Liver (tissue), 9 donors: ENCODE results near the gene AHRR. TPM values are rescaled to one million over a fixed set of nuclear protein-coding genes. Genes with fewer than 3 reads are reported as not detected.
A peak's percentile ranks its signal among the peaks of the same experiment; 100 is the strongest.

Experiments used
- DNase-seq: peaks from one replicate; pipeline ENCODE4 v3.0.0-alpha.2; 2017; ENCODE audit warnings: low spot score
- H3K27ac ChIP-seq, 2 donors: one replicate each; pipeline ENCODE4 v1.7.0; 2013; ENCODE audit warnings: inconsistent platforms in 2 of 2, low read length in 2 of 2, control low read depth in 1 of 2, low read depth in 1 of 2, mild to moderate bottlenecking in 1 of 2
- H3K27me3 ChIP-seq, 4 donors: one replicate each; pipeline versions ENCODE4 v1.6.1 to v1.7.0; 2013; ENCODE audit warnings: low read length in 3 of 4, inconsistent platforms in 1 of 4, mild to moderate bottlenecking in 1 of 4, moderate library complexity in 1 of 4; ENCODE audit not compliant: control insufficient read depth in 4 of 4, insufficient read depth in 4 of 4
- H3K36me3 ChIP-seq, 4 donors: one replicate each; pipeline versions ENCODE4 v1.6.1 to v1.7.0; 2013; ENCODE audit warnings: low read length in 3 of 4, mild to moderate bottlenecking in 3 of 4, low read depth in 1 of 4, moderate library complexity in 1 of 4; ENCODE audit not compliant: control insufficient read depth in 4 of 4, insufficient read depth in 3 of 4
- H3K4me1 ChIP-seq, 4 donors: one replicate each; pipeline versions ENCODE4 v1.6.1 to v1.7.0; 2013; ENCODE audit warnings: low read length in 3 of 4, mild to moderate bottlenecking in 3 of 4, moderate library complexity in 1 of 4; ENCODE audit not compliant: control insufficient read depth in 4 of 4, insufficient read depth in 4 of 4
- H3K4me3 ChIP-seq, 3 donors: one replicate each; pipeline versions ENCODE4 v1.6.1 to v1.7.0; 2013; ENCODE audit warnings: low read length in 3 of 3, control low read depth in 1 of 3, low read depth in 1 of 3, mild to moderate bottlenecking in 1 of 3
- H3K9ac ChIP-seq, 2 donors: one replicate each; pipeline ENCODE4 v1.7.0; 2013; ENCODE audit warnings: low read length in 2 of 2, mild to moderate bottlenecking in 2 of 2, moderate library complexity in 2 of 2, control low read depth in 1 of 2, low read depth in 1 of 2
- H3K9me3 ChIP-seq, 4 donors: one replicate each; pipeline versions ENCODE4 v1.6.1 to v1.7.0; 2013; ENCODE audit warnings: low read length in 3 of 4; ENCODE audit not compliant: control insufficient read depth in 4 of 4
- EGR1 ChIP-seq, 2 donors: IDR thresholded peaks; 2 replicates each; pipeline ENCODE4 v1.6.1; 2016 to 2018; ENCODE audit warnings: antibody characterized with exemption in 2 of 2, low read depth in 2 of 2
- FOXA2 ChIP-seq: IDR thresholded peaks from 2 replicates; pipeline ENCODE4 v1.6.1; 2016; ENCODE audit warnings: antibody characterized with exemption
- GABPA ChIP-seq, 2 donors: IDR thresholded peaks in 1 of 2; conservative IDR thresholded peaks in 1 of 2; 2 replicates each; pipeline ENCODE4 v1.6.1; 2016; ENCODE audit warnings: antibody characterized with exemption in 2 of 2, mild to moderate bottlenecking in 1 of 2, moderate library complexity in 1 of 2
- HNF4A ChIP-seq, 2 donors: conservative IDR thresholded peaks; 2 replicates each; pipeline ENCODE4 v1.6.1; 2016; ENCODE audit warnings: antibody characterized with exemption in 2 of 2, mild to moderate bottlenecking in 2 of 2
- HNF4G ChIP-seq: IDR thresholded peaks from 2 replicates; pipeline ENCODE4 v1.6.1; 2016; ENCODE audit warnings: antibody characterized with exemption
- JUND ChIP-seq, 2 donors: IDR thresholded peaks; 2 replicates each; pipeline ENCODE4 v1.6.1; 2016; ENCODE audit warnings: antibody characterized with exemption in 2 of 2
- NR2F2 ChIP-seq: IDR thresholded peaks from 2 replicates; pipeline ENCODE4 v1.6.1; 2016; ENCODE audit warnings: antibody characterized with exemption
- SP1 ChIP-seq: IDR thresholded peaks from 2 replicates; pipeline ENCODE4 v1.6.1; 2018; ENCODE audit warnings: antibody characterized with exemption, mild to moderate bottlenecking
- TAF1 ChIP-seq: conservative IDR thresholded peaks from 2 replicates; pipeline ENCODE4 v1.6.1; 2016; ENCODE audit warnings: antibody characterized with exemption, mild to moderate bottlenecking
- WGBS: extraction: QIAGEN DNeasy Blood & Tissue Kit; methylation state at CpG from one replicate; pipeline ENCODE4 v1.1.7; 2013; 5-methylcytosine and 5-hydroxymethylcytosine counted together
- polyA plus RNA-seq, 2 donors: library from polyadenylated mRNA; stranded (reverse) in 1 of 2; unstranded in 1 of 2; fragments of 200-250 nt in 1 of 2; fragments of >200 nt in 1 of 2; fragmentation: Nextera tagmentation in 1 of 2; extraction: Ambion mirVana in 1 of 2; gene quantifications; one replicate each; pipeline versions ENCODE4 v1.2.1 to v1.2.3, GENCODE V29; 2013 to 2015
- total RNA-seq, 2 donors: library from RNA; depleted of rRNA; stranded (reverse); fragments of >200 nt; gene quantifications; one replicate each; pipeline ENCODE4 v1.2.3, GENCODE V29; 2014
- TF ChIP-seq, protein P1 (sequence below): IDR thresholded peaks from 2 replicates; pipeline ENCODE4 v1.6.1; 2016; ENCODE audit warnings: antibody characterized with exemption
- donor health status: healthy.
- donor health status: healthy.
- donor health status: healthy.
- donor health status: healthy.
- donor health status: healthy.

Gene AHRR
- total and polyA plus RNA-seq, 4 donors, result 0.15 to 0.47 (median 0.24) TPM

DNA sequence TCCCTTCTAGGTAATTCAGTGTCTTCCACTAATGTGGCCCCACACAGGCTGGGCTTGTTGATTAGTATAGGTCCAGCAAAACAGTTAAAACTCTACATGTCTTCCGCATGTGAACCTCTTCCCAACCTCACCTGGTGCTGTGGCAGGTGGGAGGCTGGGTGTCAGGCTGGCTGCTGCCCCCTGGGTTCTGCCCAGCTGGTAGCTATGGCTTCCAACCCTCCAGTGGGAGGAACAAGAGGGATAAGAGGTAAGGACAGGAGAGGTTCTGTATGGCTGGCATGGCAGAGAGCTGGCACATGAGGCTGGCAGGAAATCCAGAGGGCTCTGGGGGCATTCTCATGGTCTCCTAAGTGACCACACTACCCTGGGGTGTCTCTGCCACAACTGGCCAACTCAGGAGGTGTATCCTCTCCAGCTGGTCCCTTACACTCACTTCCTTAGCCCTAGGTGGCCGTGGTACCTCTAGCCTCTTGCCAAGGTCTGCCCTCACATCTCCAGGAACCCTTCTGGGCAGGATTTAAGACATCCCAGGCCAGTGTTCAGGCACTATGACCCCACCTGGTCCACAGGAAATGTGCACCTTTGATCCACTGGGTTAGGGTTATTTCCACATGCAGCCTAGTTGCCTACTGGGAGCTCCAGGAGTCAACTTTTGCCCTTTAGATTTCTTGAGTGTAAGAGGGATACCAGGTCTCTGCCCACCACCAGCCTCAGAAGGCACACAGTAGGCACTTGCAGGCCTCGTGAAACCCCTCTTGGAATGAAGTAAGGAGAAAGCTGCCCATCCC lies 41.7 kb downstream of the AHRR start:
- Histone ChIP-seq H3K9me3 (peaks cover 0 to 5% (median under 1%) of the 10 kb centered on the region in 4 donors), H3K27ac (no peak overlapping the region), H3K36me3 (no peaks in the 10 kb centered on the region), H3K9ac (no peak overlapping the region), H3K27me3 (no peaks in the 10 kb centered on the region), H3K4me1 (no peaks in the 10 kb centered on the region), H3K4me3 (no peak overlapping the region)
- WGBS, result 60% methylated on average over 3 of the region's 3 CpGs
- peak; percentile 19 for DNase-seq
- no peak for TF ChIP-seq TAF1

DNA sequence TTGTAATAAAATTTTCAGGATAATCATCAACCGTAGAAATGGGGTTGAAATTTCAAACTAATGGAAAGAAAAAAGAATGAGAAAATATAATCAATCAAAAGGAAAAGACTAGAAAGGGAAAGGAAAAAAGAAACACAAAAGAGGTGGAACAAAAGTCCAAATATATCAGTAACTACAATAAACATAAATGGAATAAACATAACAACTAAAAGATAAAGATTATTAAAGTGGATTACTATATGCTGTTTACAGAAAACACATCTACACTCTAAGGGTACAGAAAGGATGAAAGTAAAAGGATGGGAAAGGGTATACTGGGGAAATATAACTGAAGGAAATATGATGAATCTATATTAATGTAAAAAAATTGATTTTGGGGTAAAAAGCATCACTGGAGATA lies 43.0 kb downstream of the AHRR start:
- Histone ChIP-seq H3K9me3 (peaks cover 0 to 5% (median under 1%) of the 10 kb centered on the region in 4 donors), H3K27ac (no peak overlapping the region), H3K9ac (no peak overlapping the region), H3K36me3 (no peaks in the 10 kb centered on the region), H3K4me3 (no peak overlapping the region), H3K27me3 (no peaks in the 10 kb centered on the region), H3K4me1 (no peaks in the 10 kb centered on the region)
- WGBS, result 89% methylated on average over 1 of the region's 1 CpG
- DNase-seq, result no peak
- TF ChIP-seq JUND (IDR thresholded peaks at IDR 0.05) (no peak), GABPA (IDR thresholded peaks at IDR 0.05 in 1 of 2, conservative IDR thresholded peaks at IDR 0.05 in 1 of 2) (no peak), HNF4G (no peak), TAF1 (no peak), EGR1 (IDR thresholded peaks at IDR 0.05; ENCODE audit: low read depth in 2 of 2) (no peak), FOXA2 (no peak), SP1 (no peak), HNF4A (conservative IDR thresholded peaks at IDR 0.05) (no peak), NR2F2 (no peak)
- TF ChIP-seq, protein P1, sequence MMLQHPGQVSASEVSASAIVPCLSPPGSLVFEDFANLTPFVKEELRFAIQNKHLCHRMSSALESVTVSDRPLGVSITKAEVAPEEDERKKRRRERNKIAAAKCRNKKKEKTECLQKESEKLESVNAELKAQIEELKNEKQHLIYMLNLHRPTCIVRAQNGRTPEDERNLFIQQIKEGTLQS, result no peak

DNA sequence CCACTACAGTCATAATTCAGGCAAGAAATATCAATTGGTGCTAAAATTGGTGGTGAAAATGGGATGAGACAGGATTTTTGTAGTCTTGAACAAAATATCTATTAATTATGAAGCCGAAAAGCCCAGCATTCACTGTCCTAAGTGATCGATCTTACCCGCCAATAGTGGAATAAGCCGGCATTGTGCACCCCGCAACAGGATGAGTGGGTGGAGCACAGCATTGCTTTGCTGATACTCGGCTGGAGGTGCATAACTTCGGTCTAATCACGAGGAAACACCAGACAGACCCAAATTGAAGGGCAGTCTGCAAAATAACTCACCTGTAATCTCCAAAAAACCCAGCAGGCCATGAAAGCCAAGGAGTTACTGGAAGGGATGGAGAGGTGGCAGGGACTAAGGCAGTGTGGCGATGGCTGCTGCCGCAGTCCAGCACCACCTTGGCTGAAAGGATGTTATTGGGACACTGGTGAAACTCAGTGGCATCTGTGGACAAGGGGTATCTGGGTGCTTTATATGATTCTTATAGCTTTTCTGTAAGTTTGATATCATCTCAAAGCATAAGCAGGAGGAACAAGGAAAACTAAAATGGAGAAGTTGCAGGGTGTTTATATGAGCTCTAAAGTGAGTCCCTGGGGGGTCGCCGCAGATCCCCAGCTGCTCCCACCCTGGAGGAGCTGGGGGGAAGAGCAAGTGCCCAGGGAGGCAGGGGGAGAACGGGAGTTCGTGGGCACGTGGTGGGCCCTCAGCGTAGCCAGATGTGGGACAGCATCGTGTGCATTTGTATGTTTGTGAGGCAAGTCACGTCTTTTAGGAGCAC lies 45.2 kb downstream of the AHRR start:
- peak; percentile 12 for DNase-seq
- TF ChIP-seq HNF4A (conservative IDR thresholded peaks at IDR 0.05), result no peak
- TF ChIP-seq FOXA2, result no peak
- H3K4me3 ChIP-seq, result no peak overlapping the region
- H3K27me3 ChIP-seq, result no peaks in the 10 kb centered on the region
- H3K27ac ChIP-seq, result no peak overlapping the region
- H3K36me3 ChIP-seq, result no peaks in the 10 kb centered on the region
- 82% methylated on average over 18 of the region's 18 CpGs for WGBS
- no peaks in the 10 kb centered on the region for H3K4me1 ChIP-seq
- no peak overlapping the region for H3K9ac ChIP-seq
- peaks cover 0 to 5% (median under 1%) of the 10 kb centered on the region in 4 donors for H3K9me3 ChIP-seq
